H1 (cell line): ENCODE data around the gene SPR.

ENCODE experiments used
- SP1 ChIP-seq: IDR thresholded peaks from 2 replicates; pipeline ENCODE4 v1.6.1; 2011; ENCODE audit warnings: low read depth, low read length
- TAF1 ChIP-seq: IDR thresholded peaks from 2 replicates; pipeline ENCODE4 v1.6.1; 2011; ENCODE audit warnings: mild to moderate bottlenecking, low read depth, low read length

GRCh38 chr2:72891091-72891818, 4.0 kb downstream of the SPR start:
- no peak for TF ChIP-seq SP1
- no peak for TF ChIP-seq TAF1
